ENCODE data around the gene ENHO. TPM values are rescaled to one million over a fixed set of nuclear protein-coding genes. Genes with fewer than 3 reads are reported as not detected.
A peak's percentile ranks its signal among the peaks of the same experiment; 100 is the strongest.
"Not testable (repeated sequence)": the region's sequence is repeated elsewhere in the genome, so short reads cannot be mapped to it uniquely, and the experiment has no call there.

The ENHO gene
- total and polyA plus RNA-seq, 2 experiments from 2014 or later, result not detected

DNA sequence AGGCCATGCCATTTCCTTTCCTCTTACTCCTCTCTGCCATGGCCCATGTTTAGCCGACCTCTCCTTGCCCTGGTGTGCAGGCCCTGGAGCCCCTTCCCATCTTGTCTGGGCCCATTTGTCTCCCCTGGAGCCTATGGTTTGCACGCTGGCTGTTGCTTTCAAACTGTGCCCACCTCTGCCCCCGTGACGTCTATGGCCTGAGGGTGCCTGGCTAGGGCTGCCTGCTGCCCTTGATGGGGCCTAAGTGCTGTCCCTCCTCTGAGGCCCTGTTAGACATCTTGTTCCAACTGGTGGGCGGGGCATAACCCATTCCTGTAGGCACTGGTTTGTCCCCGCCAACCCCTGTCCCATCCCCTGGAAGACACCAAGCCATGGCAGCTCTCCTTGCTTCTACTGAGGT, 22.7 kb upstream of the ENHO start:
- in situ Hi-C loops (cut with MboI), result no loop called here
- Histone ChIP-seq H3K4me3 (no peak overlapping the region), H3K9me2 (ENCODE audit: insufficient read depth) (no peaks in the 10 kb centered on the region), H3K36me3 (ENCODE audit: low read depth) (no peaks in the 10 kb centered on the region), H3K9ac (no peak overlapping the region), H3F3A (ENCODE audit: insufficient read depth) (no peaks in the 10 kb centered on the region), H3K4me2 (ENCODE audit: unreplicated experiment) (no peak overlapping the region), H3K27me3 (replicated peaks; ENCODE audit: insufficient read depth) (no peaks in the 10 kb centered on the region; the same call in 1 of the 2 replicates), H3K4me1 (ENCODE audit: insufficient read depth) (no peaks in the 10 kb centered on the region), H4K20me1 (ENCODE audit: insufficient read depth) (no peaks in the 10 kb centered on the region), H2AFZ (no peak overlapping the region), H3K79me2 (ENCODE audit: insufficient read depth) (no peaks in the 10 kb centered on the region), H3K9me3 (ENCODE audit: low read depth) (no peaks in the 10 kb centered on the region), H3K27ac (no peak overlapping the region)
- DNase-seq, result no peak
- 72 to 74% methylated on average over 6 of the region's 6 CpGs for WGBS, 2 experiments (ENCODE audit: low coverage in 1 of 2, low lambda C conversion rate in 2 of 2, missing lambda C conversion rate in 2 of 2)
- no peak for TF ChIP-seq EZH2phosphoT487 (IDR thresholded peaks at IDR 0.05; ENCODE audit: insufficient read depth, low read depth)
- TF ChIP-seq EZH2 (IDR thresholded peaks at IDR 0.05; ENCODE audit: insufficient read depth, poor library complexity, severe bottlenecking), result no peak

- H3K27ac ChIP-seq, result no peak overlapping the region
- H3K9me3 ChIP-seq (ENCODE audit: low read depth), result no peaks in the 10 kb centered on the region
- H3K4me2 ChIP-seq (ENCODE audit: unreplicated experiment), result no peak overlapping the region
- no peak for TF ChIP-seq EZH2phosphoT487 (IDR thresholded peaks at IDR 0.05; ENCODE audit: insufficient read depth, low read depth)
- no peak for TF ChIP-seq EZH2 (IDR thresholded peaks at IDR 0.05; ENCODE audit: insufficient read depth, poor library complexity, severe bottlenecking)
- no peaks in the 10 kb centered on the region for H3K4me1 ChIP-seq (ENCODE audit: insufficient read depth)
- in situ Hi-C loops (cut with MboI), result no loop called here
- H3K4me3 ChIP-seq, result no peak overlapping the region
- H3K9ac ChIP-seq, result no peak overlapping the region
- no peaks in the 10 kb centered on the region for H3K36me3 ChIP-seq (ENCODE audit: low read depth)
- no peak overlapping the region for H2AFZ ChIP-seq
- no peaks in the 10 kb centered on the region for H3K79me2 ChIP-seq (ENCODE audit: insufficient read depth)
- H4K20me1 ChIP-seq (ENCODE audit: insufficient read depth), result no peaks in the 10 kb centered on the region
- DNase-seq, result no peak
- H3K9me2 ChIP-seq (ENCODE audit: insufficient read depth), result no peaks in the 10 kb centered on the region
- 43 to 47% methylated on average over 5 of the region's 5 CpGs for WGBS, 2 experiments (ENCODE audit: low coverage in 1 of 2, low lambda C conversion rate in 2 of 2, missing lambda C conversion rate in 2 of 2)
- H3K27me3 ChIP-seq (replicated peaks; ENCODE audit: insufficient read depth), result no peaks in the 10 kb centered on the region; the same call in 1 of the 2 replicates
- H3F3A ChIP-seq (ENCODE audit: insufficient read depth), result no peaks in the 10 kb centered on the region
Measured at GRCh38 chr9:34544035-34544434, 21.2 kb upstream of the ENHO start.

DNA sequence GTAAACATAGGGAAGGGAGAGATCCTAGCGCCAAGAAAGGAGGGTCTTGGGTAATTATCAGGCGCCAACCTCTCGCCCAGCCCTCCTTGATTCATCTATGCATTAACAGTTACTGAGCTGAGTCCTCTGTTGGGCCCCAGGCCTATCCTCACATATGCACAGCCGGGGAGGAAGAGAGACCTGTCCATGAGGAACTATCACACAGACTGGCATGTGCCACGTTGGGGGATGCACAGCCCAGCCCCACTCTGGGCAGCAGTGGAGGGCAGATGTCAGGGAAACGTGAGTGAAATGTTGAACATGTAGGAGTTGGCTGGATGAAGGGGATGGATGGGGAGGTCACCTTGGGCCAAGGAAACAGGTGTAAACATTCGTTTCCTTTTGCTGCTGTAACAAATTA, 18.8 kb upstream of the ENHO start:
- Histone ChIP-seq H4K20me1 (ENCODE audit: insufficient read depth) (no peaks in the 10 kb centered on the region), H3K9me2 (ENCODE audit: insufficient read depth) (no peaks in the 10 kb centered on the region), H3K4me2 (ENCODE audit: unreplicated experiment) (no peak overlapping the region), H3K4me1 (ENCODE audit: insufficient read depth) (no peaks in the 10 kb centered on the region), H3K4me3 (no peak overlapping the region), H3K9ac (no peak overlapping the region), H2AFZ (no peak overlapping the region), H3K79me2 (ENCODE audit: insufficient read depth) (no peaks in the 10 kb centered on the region), H3K9me3 (ENCODE audit: low read depth) (no peaks in the 10 kb centered on the region), H3F3A (ENCODE audit: insufficient read depth) (no peaks in the 10 kb centered on the region), H3K27me3 (replicated peaks; ENCODE audit: insufficient read depth) (peaks cover 6% of the 10 kb centered on the region), H3K36me3 (ENCODE audit: low read depth) (no peaks in the 10 kb centered on the region), H3K27ac (no peak overlapping the region)
- no peak for TF ChIP-seq EZH2 (IDR thresholded peaks at IDR 0.05; ENCODE audit: insufficient read depth, poor library complexity, severe bottlenecking)
- no peak for TF ChIP-seq EZH2phosphoT487 (IDR thresholded peaks at IDR 0.05; ENCODE audit: insufficient read depth, low read depth)
- 51 to 60% methylated on average over 7 of the region's 7 CpGs for WGBS, 2 experiments (ENCODE audit: low coverage in 1 of 2, low lambda C conversion rate in 2 of 2, missing lambda C conversion rate in 2 of 2)
- DNase-seq, result no peak
- in situ Hi-C loops (cut with MboI), result no loop called here

- no peak overlapping the region for H3K4me3 ChIP-seq
- no peak overlapping the region for H3K9ac ChIP-seq
- no peak overlapping the region for H3K4me2 ChIP-seq (ENCODE audit: unreplicated experiment)
- no peak for TF ChIP-seq EZH2phosphoT487 (IDR thresholded peaks at IDR 0.05; ENCODE audit: insufficient read depth, low read depth)
- no peak for TF ChIP-seq EZH2 (IDR thresholded peaks at IDR 0.05; ENCODE audit: insufficient read depth, poor library complexity, severe bottlenecking)
- no peak overlapping the region for H2AFZ ChIP-seq
- in situ Hi-C loops (cut with MboI), result no loop called here
- H3K9me2 ChIP-seq (ENCODE audit: insufficient read depth), result no peaks in the 10 kb centered on the region
- no peaks in the 10 kb centered on the region for H3K4me1 ChIP-seq (ENCODE audit: insufficient read depth)
- 49 to 52% methylated on average over 2 of the region's 2 CpGs for WGBS, 2 experiments (ENCODE audit: low coverage in 1 of 2, low lambda C conversion rate in 2 of 2, missing lambda C conversion rate in 2 of 2)
- no peaks in the 10 kb centered on the region for H3K36me3 ChIP-seq (ENCODE audit: low read depth)
- H4K20me1 ChIP-seq (ENCODE audit: insufficient read depth), result no peaks in the 10 kb centered on the region
- H3K27ac ChIP-seq, result no peak overlapping the region
- no peaks in the 10 kb centered on the region for H3K79me2 ChIP-seq (ENCODE audit: insufficient read depth)
- no peaks in the 10 kb centered on the region for H3F3A ChIP-seq (ENCODE audit: insufficient read depth)
- no peaks in the 10 kb centered on the region for H3K9me3 ChIP-seq (ENCODE audit: low read depth)
- peaks cover 6% of the 10 kb centered on the region for H3K27me3 ChIP-seq (replicated peaks; ENCODE audit: insufficient read depth)
- peak; percentile 80 for DNase-seq
Measured at GRCh38 chr9:34540827-34541226, 18.0 kb upstream of the ENHO start.

- H3K9ac ChIP-seq, result no peak overlapping the region
- peaks cover 17% of the 10 kb centered on the region for H3K27me3 ChIP-seq (replicated peaks; ENCODE audit: insufficient read depth)
- no peak for TF ChIP-seq EZH2 (IDR thresholded peaks at IDR 0.05; ENCODE audit: insufficient read depth, poor library complexity, severe bottlenecking)
- no peak for TF ChIP-seq EZH2phosphoT487 (IDR thresholded peaks at IDR 0.05; ENCODE audit: insufficient read depth, low read depth)
- H3F3A ChIP-seq (ENCODE audit: insufficient read depth), result no peaks in the 10 kb centered on the region
- in situ Hi-C loops (cut with MboI), result no loop called here
- H3K9me3 ChIP-seq (ENCODE audit: low read depth), result no peaks in the 10 kb centered on the region
- DNase-seq, result no peak
- H3K27ac ChIP-seq, result no peak overlapping the region
- no peaks in the 10 kb centered on the region for H3K36me3 ChIP-seq (ENCODE audit: low read depth)
- no peaks in the 10 kb centered on the region for H3K79me2 ChIP-seq (ENCODE audit: insufficient read depth)
- H3K4me2 ChIP-seq (ENCODE audit: unreplicated experiment), result no peak overlapping the region
- 68 to 83% methylated on average over 5 to 7 of the region's 7 CpGs for WGBS, 2 experiments (ENCODE audit: low coverage in 1 of 2, low lambda C conversion rate in 2 of 2, missing lambda C conversion rate in 2 of 2)
- H3K4me3 ChIP-seq, result no peak overlapping the region
- no peaks in the 10 kb centered on the region for H4K20me1 ChIP-seq (ENCODE audit: insufficient read depth)
- no peaks in the 10 kb centered on the region for H3K9me2 ChIP-seq (ENCODE audit: insufficient read depth)
- no peaks in the 10 kb centered on the region for H3K4me1 ChIP-seq (ENCODE audit: insufficient read depth)
- H2AFZ ChIP-seq, result no peak overlapping the region
Measured at GRCh38 chr9:34536685-34537084, 13.9 kb upstream of the ENHO start.

DNA sequence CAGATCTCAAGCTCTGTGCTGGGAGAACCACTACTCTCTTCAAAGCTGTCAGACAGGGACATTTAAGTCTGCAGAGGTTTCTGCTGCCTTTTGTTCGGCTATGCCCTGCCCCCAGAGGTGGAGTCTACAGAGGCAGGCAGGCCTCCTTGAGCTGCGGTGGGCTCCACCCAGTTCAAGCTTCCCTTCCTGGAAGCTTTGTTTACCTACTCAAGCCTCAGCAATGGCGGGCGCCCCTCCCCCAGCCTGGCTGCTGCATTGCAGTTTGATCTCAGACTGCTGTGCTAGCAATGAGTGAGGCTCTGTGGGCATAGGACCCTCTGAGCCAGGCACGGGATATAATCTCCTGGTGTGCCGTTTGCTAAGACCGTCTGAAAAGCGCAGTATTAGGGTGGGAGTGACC, 9.3 kb upstream of the ENHO start:
- H3K36me3 ChIP-seq (ENCODE audit: low read depth); H3K4me2 ChIP-seq (ENCODE audit: unreplicated experiment); H3K27ac ChIP-seq; H4K20me1 ChIP-seq (ENCODE audit: insufficient read depth); H3K79me2 ChIP-seq (ENCODE audit: insufficient read depth); H3K9me3 ChIP-seq (ENCODE audit: low read depth); H3K9me2 ChIP-seq (ENCODE audit: insufficient read depth); H3K9ac ChIP-seq; H3K4me1 ChIP-seq (ENCODE audit: insufficient read depth); H3K4me3 ChIP-seq; in situ Hi-C loops (cut with MboI); H2AFZ ChIP-seq; DNase-seq; H3F3A ChIP-seq (ENCODE audit: insufficient read depth): not testable (repeated sequence)
- H3K27me3 ChIP-seq (replicated peaks; ENCODE audit: insufficient read depth), result peaks cover 19% of the 10 kb centered on the region
- WGBS, 2 experiments (ENCODE audit: low coverage in 1 of 2, low lambda C conversion rate in 2 of 2, missing lambda C conversion rate in 2 of 2), result 55 to 56% methylated on average over 8 of the region's 8 CpGs

Measured in GM23248 (cell line).